Measurements from ENCODE around the gene CBFA2T2. TPM values are rescaled to one million over a fixed set of nuclear protein-coding genes. Genes with fewer than 3 reads are reported as not detected.

Gene CBFA2T2
- total RNA-seq, 1 donor from 2014 or later = 19.6 TPM

- H3K4me3 Mint-ChIP-seq (ENCODE audit: unreplicated experiment) = no peak overlapping the region
- no peaks in the 10 kb centered on the region for H3K27me3 Mint-ChIP-seq (ENCODE audit: unreplicated experiment)
- H3K36me3 Mint-ChIP-seq (ENCODE audit: unreplicated experiment) = peaks cover 14% of the 10 kb centered on the region
- DNase-seq (ENCODE audit: extremely low spot score, unreplicated experiment) = no peak
- H3K4me1 Mint-ChIP-seq (ENCODE audit: unreplicated experiment) = no peaks in the 10 kb centered on the region
- no peaks in the 10 kb centered on the region for H3K9me3 Mint-ChIP-seq (ENCODE audit: unreplicated experiment)
- TF ChIP-seq, protein P1, sequence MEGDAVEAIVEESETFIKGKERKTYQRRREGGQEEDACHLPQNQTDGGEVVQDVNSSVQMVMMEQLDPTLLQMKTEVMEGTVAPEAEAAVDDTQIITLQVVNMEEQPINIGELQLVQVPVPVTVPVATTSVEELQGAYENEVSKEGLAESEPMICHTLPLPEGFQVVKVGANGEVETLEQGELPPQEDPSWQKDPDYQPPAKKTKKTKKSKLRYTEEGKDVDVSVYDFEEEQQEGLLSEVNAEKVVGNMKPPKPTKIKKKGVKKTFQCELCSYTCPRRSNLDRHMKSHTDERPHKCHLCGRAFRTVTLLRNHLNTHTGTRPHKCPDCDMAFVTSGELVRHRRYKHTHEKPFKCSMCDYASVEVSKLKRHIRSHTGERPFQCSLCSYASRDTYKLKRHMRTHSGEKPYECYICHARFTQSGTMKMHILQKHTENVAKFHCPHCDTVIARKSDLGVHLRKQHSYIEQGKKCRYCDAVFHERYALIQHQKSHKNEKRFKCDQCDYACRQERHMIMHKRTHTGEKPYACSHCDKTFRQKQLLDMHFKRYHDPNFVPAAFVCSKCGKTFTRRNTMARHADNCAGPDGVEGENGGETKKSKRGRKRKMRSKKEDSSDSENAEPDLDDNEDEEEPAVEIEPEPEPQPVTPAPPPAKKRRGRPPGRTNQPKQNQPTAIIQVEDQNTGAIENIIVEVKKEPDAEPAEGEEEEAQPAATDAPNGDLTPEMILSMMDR (IDR thresholded peaks at IDR 0.05) = no peak
- no peak overlapping the region for H3K27ac Mint-ChIP-seq (ENCODE audit: unreplicated experiment)
Measured at GRCh38 chr20:33601861-33602260, 112.0 kb downstream of the CBFA2T2 start.

DNA sequence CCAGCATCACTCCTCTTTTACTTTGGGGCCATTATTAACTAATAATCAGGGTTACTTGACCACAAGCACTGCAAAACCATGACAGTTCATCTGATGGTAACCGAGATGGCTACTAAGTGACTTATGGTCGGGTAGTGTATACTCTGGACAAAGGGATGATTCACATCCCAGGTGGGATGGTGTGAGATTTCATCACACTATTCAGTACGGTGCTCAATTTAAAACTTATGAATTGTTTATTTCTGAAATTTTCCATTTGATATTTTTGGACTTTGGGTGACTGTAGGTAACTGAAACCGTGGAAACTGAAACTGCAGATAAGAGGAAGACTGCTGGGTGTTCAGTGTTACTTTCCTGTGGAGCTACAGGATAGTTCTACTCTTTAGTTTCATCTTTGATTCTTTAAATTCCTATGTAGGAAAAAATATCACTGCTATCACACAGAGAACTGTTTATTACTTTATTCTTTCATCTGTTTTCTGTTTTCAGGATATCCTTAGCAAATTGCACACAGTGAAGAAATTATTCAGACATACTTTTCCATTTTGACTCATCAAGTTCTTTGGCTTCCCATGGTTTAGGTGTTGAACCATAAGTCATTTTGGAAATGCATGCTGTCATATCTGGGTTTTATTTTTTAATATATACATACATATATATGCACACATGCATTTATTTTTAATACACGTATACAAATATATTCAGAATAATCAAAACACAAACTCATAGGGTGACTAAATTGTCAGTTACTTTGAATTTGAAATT, 113.1 kb downstream of the CBFA2T2 start:
- TF ChIP-seq, protein P1 (IDR thresholded peaks at IDR 0.05) = no peak
- H3K4me1 Mint-ChIP-seq (ENCODE audit: unreplicated experiment) = no peaks in the 10 kb centered on the region
- no peaks in the 10 kb centered on the region for H3K9me3 Mint-ChIP-seq (ENCODE audit: unreplicated experiment)
- H3K36me3 Mint-ChIP-seq (ENCODE audit: unreplicated experiment) = peaks cover 11% of the 10 kb centered on the region
- DNase-seq (ENCODE audit: extremely low spot score, unreplicated experiment) = no peak
- H3K4me3 Mint-ChIP-seq (ENCODE audit: unreplicated experiment) = no peak overlapping the region
- H3K27me3 Mint-ChIP-seq (ENCODE audit: unreplicated experiment) = no peaks in the 10 kb centered on the region
- H3K27ac Mint-ChIP-seq (ENCODE audit: unreplicated experiment) = no peak overlapping the region

GRCh38 chr20:33604084-33604990, 114.4 kb downstream of the CBFA2T2 start:
- Mint-ChIP-seq H3K36me3 (ENCODE audit: unreplicated experiment) (peaks cover 12% of the 10 kb centered on the region), H3K27me3 (ENCODE audit: unreplicated experiment) (no peaks in the 10 kb centered on the region), H3K4me1 (ENCODE audit: unreplicated experiment) (no peaks in the 10 kb centered on the region), H3K9me3 (ENCODE audit: unreplicated experiment) (no peaks in the 10 kb centered on the region), H3K27ac (ENCODE audit: unreplicated experiment) (no peak overlapping the region), H3K4me3 (ENCODE audit: unreplicated experiment) (no peak overlapping the region)
- DNase-seq (ENCODE audit: extremely low spot score, unreplicated experiment) = no peak
- TF ChIP-seq, protein P1 (IDR thresholded peaks at IDR 0.05) = no peak

DNA sequence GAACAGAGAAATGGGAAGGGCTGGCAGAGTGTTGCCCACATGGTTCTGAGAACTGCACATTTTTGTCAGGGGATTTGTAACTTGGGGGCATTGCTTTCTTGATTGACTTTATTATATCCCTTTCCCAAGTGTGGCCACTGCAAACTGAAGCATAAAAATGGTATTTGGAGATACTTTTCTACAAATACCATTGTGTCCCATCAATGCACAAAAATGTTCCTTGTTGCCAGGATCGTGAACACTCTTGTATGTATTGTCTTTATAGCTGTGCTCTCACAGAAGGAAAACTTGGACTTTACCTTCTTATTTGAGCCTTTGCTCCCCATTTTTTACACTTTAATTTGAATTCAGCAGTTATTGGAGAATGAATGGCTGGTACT, 115.1 kb downstream of the CBFA2T2 start:
- no peaks in the 10 kb centered on the region for H3K4me1 Mint-ChIP-seq (ENCODE audit: unreplicated experiment)
- no peak overlapping the region for H3K4me3 Mint-ChIP-seq (ENCODE audit: unreplicated experiment)
- no peaks in the 10 kb centered on the region for H3K27me3 Mint-ChIP-seq (ENCODE audit: unreplicated experiment)
- H3K36me3 Mint-ChIP-seq (ENCODE audit: unreplicated experiment) = peaks cover 15% of the 10 kb centered on the region
- TF ChIP-seq, protein P1 (IDR thresholded peaks at IDR 0.05) = no peak
- H3K9me3 Mint-ChIP-seq (ENCODE audit: unreplicated experiment) = no peaks in the 10 kb centered on the region
- no peak overlapping the region for H3K27ac Mint-ChIP-seq (ENCODE audit: unreplicated experiment)
- DNase-seq (ENCODE audit: extremely low spot score, unreplicated experiment) = no peak
